ENCODE measurements around the gene ATP5ME. TPM values are rescaled to one million over a fixed set of nuclear protein-coding genes. Genes with fewer than 3 reads are reported as not detected.

ATP5ME gene, protein sequence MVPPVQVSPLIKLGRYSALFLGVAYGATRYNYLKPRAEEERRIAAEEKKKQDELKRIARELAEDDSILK
- total RNA-seq = 86.1 TPM

DNA sequence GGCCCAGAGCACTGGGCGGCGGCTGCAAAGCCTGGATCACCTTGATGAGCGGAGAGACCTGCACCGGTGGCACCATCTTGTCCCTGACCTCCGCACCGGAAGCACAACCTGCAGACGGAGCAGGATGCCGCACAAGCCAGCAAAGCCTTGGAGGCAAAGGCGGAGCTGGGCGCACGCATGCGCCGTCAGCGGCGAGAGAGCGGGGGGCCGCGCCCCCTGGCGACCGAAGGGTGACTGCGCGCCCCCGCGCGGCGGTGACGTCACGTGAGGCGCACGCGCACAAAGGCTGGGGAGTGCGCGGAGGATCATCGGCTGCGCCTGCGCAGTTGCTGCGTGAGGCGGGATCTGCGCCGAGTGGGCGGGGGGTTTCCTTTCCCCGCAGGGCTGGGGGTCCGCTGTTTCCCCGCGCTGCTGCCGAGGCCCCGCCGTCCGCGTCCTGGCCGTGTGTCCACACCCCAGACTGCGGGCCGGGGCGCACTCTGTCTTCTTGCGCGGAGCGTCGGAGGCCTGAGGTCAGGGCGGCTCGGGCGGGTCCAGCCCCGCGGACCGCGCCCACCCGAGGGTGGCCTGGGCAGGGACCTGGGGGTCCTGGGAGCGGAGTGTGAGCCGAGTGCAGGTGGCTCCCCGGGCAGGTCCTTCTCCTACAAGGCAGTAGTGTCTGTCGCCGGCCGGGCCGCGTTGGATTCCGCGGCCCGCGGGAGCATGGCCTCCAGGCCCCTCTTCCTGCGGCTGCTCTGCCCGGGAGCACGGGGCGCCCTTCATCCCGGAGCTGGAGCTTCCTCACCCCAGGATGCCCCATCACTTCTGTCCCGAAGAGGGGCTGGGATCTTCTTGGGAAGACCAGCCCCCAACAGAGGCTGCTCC is at the start of gene ATP5ME, which contains the start of gene MYL5:
ATP5ME (minus strand) TSS at position 105 of the 864 bp plus-strand sequence; CDS start at position 76, 29 bp downstream.
MYL5 (plus strand) TSS at position 371 of the 864 bp plus-strand sequence. CDS start 3,485 bp downstream, outside the sequence.

DNA sequence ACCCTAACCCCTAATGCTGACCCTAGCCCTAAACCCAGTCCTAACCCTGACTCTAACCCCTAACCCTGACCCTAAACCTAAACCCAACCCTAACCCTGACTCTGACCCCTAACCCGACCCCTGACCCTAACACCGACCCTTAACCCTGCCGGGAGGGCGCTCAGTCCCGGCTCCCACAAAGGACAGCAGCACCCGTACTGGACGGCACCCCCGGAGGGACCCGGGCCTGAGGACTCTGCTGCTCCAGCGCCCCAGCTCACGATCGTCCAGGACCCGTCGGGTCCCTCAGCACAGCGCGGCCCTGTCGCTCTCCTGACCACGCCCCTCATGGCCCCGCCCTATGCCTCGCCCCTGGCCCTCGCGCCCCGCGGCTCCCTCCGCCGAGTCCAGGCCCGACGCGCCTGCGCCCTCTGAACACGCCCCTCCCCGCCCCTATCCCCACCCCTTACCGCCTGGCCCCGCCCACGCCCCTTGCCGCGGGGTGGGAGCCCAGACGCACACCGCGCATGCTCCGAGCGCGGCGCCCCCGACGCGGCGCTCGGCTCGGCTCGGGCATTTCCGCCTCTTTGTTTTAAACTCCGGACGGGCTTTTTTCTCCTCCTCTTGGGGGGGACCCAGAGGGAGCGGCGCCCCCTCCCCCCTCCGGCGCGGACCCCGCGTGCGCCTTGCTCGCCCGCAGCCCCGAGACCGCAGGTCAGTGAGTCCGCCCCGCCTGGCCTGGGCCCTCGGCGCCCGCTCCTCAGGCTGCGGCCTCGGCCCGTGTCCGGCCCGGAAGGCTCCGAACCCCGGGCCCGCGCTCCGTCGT is 31.4 kb upstream of the ATP5ME start, which contains the start of gene PCGF3:
PCGF3 (plus strand) TSS at position 555 of the 805 bp plus-strand sequence. CDS start 27,849 bp downstream, outside the sequence.

DNA sequence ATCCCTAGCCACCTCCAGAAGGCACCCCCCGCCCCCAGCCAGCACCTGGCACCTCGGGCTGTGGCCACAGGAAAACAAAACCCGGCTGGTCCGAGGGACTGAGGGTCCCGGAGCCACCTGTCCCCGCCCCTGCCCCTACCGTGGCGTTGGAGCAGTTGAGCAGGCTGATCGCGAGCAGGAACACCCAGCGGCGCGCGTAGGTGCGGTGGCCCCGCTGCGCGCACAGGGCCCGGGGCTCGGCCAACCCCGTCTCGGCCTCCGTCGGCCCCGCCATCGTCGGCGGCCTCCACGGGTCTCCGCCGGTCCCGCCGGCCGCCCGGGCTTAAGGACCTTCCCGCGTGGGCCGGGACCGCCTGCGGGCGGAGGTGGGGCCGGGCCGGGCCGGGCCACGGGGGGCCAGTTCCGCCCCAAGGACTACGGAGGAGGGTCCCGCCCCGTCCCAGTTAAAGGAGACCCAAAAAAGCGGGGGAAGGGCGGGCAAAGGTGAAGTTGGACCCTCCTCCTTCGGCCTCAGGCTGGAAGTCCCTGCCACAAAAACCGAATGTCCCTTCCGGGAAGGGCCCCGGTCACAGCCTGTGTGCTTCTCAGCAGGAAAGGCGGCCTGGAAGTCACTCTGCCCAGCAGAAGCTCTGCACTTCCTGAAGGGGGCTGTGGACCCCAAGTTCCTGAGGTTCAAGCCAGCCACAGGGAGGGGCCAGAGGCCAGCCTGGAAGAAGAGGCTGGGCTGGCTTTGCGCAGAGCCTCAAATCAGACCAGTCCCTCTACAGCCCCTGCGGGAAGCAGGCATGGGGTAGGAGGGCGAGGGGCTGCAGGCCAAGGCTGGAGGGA is 15.0 kb upstream of the ATP5ME start, which contains the start of gene SLC49A3:
SLC49A3 (minus strand) TSS at position 298 of the 828 bp plus-strand sequence; CDS start at position 274, 24 bp downstream.

DNA sequence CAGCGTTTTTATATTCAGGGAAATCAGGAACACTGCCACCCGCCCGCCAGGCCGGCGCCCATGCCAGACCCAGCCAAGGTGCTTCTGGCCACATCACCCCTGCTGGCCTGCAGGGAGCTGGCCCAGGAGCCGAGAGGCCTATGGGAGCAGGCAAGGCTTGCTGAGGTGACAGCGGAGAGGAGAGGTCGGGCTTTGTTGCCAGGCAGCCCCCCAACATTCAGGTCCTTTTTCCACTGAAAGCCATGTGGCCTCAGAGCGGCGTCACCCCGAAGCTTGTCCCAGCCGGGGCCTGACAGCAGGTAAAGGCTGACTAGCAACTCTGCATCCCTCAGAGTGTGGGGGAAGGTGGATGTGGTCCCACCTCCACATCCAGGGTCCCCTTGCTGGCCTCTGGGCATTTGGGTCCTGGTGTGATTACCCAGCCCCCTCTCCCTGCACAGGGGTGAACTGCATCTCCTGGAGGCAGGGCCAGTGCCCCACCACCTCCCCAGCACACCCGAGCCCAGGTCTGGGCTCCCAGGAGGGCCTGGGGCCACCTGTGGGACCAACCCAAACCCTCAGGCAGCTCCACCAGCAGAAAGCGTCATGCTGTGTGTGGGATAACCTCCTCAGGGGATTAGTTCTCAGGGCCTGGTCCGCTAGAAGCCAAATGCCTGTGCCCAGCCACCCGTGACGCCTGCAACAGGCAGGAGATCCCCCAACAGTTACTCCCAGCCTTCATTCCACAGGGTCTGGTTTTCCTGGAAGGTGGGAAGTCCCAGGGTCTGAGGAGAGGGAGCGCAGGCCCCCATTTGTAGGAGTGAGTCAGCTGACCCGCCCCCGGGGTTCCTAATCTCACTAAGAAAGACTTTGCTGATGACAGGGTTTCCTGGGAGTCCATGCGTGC is 49.1 kb downstream of the ATP5ME start, which contains the start of gene PDE6B:
PDE6B (plus strand) TSS at position 869 of the 886 bp plus-strand sequence. CDS start 54 bp downstream, outside the sequence.

Other genes with a start within 250 kb of the ATP5ME start
- 70.1 TPM for gene ZNF721, start 175.1 kb downstream of the ATP5ME start, total RNA-seq
- gene PIGG, start 175.1 kb downstream of the ATP5ME start, total RNA-seq = 71.7 TPM
- 13.5 TPM for gene TMEM271, start 98.0 kb downstream of the ATP5ME start, total RNA-seq
- 3.4 TPM for gene PDE6B, start 48.7 kb downstream of the ATP5ME start, total RNA-seq
- gene MYL5, start 266 bp upstream of the ATP5ME start, total RNA-seq = 8.1 TPM
- 0.31 TPM for gene SLC49A3, start 14.9 kb upstream of the ATP5ME start, total RNA-seq
- gene PCGF3, start 31.6 kb upstream of the ATP5ME start, total RNA-seq = 100 TPM
- gene CPLX1, start 151.9 kb upstream of the ATP5ME start, total RNA-seq = 2.5 TPM